Upper lobe of left lung (tissue), 6 donors: ENCODE measurements around the gene ERGIC1. TPM values are rescaled to one million over a fixed set of nuclear protein-coding genes. Genes with fewer than 3 reads are reported as not detected.

ENCODE experiments used
- ATAC-seq, 2 donors: fragments of 200-7000 bp; cut with Tn5 transposase; one replicate each; pipeline ENCODE4 v1.9.1; 2022; ENCODE audit warnings: mild to moderate bottlenecking in 2 of 2, moderate library complexity in 2 of 2; ENCODE audit not compliant: low FRiP score in 2 of 2
- DNase-seq, 2 donors: peaks; one replicate each; pipeline ENCODE4 v3.0.0-alpha.2; 2019 to 2020
- H3K27ac ChIP-seq, 4 donors: fragments of 200-600 bp; sonication (generic); one replicate each; pipeline ENCODE4 v1.5.1; 2016 to 2019
- H3K27me3 ChIP-seq, 4 donors: fragments of 200-600 bp; sonication (generic); one replicate each; pipeline ENCODE4 v1.5.1; 2017 to 2019
- H3K36me3 ChIP-seq, 4 donors: fragments of 200-600 bp; sonication (generic); one replicate each; pipeline ENCODE4 v1.5.1; 2016 to 2019
- H3K4me1 ChIP-seq, 4 donors: fragments of 200-600 bp; sonication (generic); one replicate each; pipeline ENCODE4 v1.5.1; 2018 to 2019
- H3K4me3 ChIP-seq, 4 donors: fragments of 200-600 bp; sonication (generic); one replicate each; pipeline ENCODE4 v1.5.1; 2017 to 2019; ENCODE audit warnings: mild to moderate bottlenecking in 2 of 4, moderate library complexity in 1 of 4
- H3K9me3 ChIP-seq, 4 donors: fragments of 200-600 bp; sonication (generic); one replicate each; pipeline ENCODE4 v1.5.1; 2018 to 2019
- CTCF ChIP-seq, 6 experiments: fragments of 450-650 bp in 4 of 6; fragments of 200-600 bp in 2 of 6; sonication (generic) in 2 of 6; IDR thresholded peaks; one replicate each; pipeline ENCODE4 v1.5.1; 2016 to 2019; ENCODE audit warnings: antibody characterized with exemption in 6 of 6
- EP300 ChIP-seq, 4 donors: sonication (generic); formaldehyde crosslinking; IDR thresholded peaks; one replicate each; pipeline ENCODE4 v1.5.1; 2017; ENCODE audit warnings: antibody characterized with exemption in 4 of 4, control low read depth in 2 of 4
- POLR2A ChIP-seq, 4 donors: fragments of 450-650 bp; IDR thresholded peaks; one replicate each; pipeline ENCODE4 v1.5.1; 2016 to 2017; ENCODE audit warnings: antibody characterized with exemption in 4 of 4, mild to moderate bottlenecking in 2 of 4
- POLR2AphosphoS5 ChIP-seq, 2 donors: sonication (generic); formaldehyde crosslinking; IDR thresholded peaks; one replicate each; pipeline ENCODE4 v1.5.1; 2017; ENCODE audit warnings: antibody characterized with exemption in 2 of 2
- WGBS, 2 donors: methylation state at CpG; one replicate each; pipeline ENCODE4 v1.1.5; 2017 to 2018; 5-methylcytosine and 5-hydroxymethylcytosine counted together
- total RNA-seq, 6 donors: library from RNA; depleted of rRNA in 4 of 6; stranded (reverse); fragments of >200 nt in 4 of 6; gene quantifications; one replicate each; pipeline versions ENCODE4 v1.1.0 to v1.2.1, GENCODE V29; 2016 to 2021
- donor health status: DM: no; HTN: no; CAD: no; lungs with moderate emphysema.
- donor health status: DM: no; HTN: yes; CAD: no; lungs with severe emphysema.

ERGIC1 gene
- total RNA-seq, 6 donors from 2014 or later, result 158 to 225 (median 173) TPM

- ATAC-seq, result peak in 1 of 2 donors; percentile 67
- 73 to 79% methylated on average over 4 of the region's 4 CpGs for WGBS, 2 donors
- Histone ChIP-seq H3K27ac (peak overlapping the region; percentile 82 to 92 (median 90)), H3K36me3 (no peaks in the 10 kb centered on the region), H3K9me3 (no peaks in the 10 kb centered on the region), H3K27me3 (no peaks in the 10 kb centered on the region), H3K4me1 (peaks cover 42 to 55% (median 51%) of the 10 kb centered on the region in 4 donors), H3K4me3 (no peak overlapping the region)
- TF ChIP-seq EP300 (IDR thresholded peaks at IDR 0.05), result no peak
- no peak for TF ChIP-seq POLR2A (IDR thresholded peaks at IDR 0.05)
- TF ChIP-seq POLR2AphosphoS5 (IDR thresholded peaks at IDR 0.05), result peak in 1 of 2 donors; percentile 58
- TF ChIP-seq CTCF (IDR thresholded peaks at IDR 0.05), result no peak
- no peak for DNase-seq
Observed at GRCh38 chr5:172801179-172801671, 32.8 kb upstream of the ERGIC1 start.

- Histone ChIP-seq H3K27me3 (no peaks in the 10 kb centered on the region), H3K4me1 (peaks cover 47 to 58% (median 56%) of the 10 kb centered on the region in 4 donors), H3K4me3 (no peak overlapping the region), H3K27ac (peak overlapping the region in 2 of 4 donors; percentile 82 to 91), H3K9me3 (no peaks in the 10 kb centered on the region), H3K36me3 (no peaks in the 10 kb centered on the region)
- 76 to 84% methylated on average over 2 of the region's 2 CpGs for WGBS, 2 donors
- no peak for TF ChIP-seq CTCF (IDR thresholded peaks at IDR 0.05)
- no peak for TF ChIP-seq EP300 (IDR thresholded peaks at IDR 0.05)
- TF ChIP-seq POLR2AphosphoS5 (IDR thresholded peaks at IDR 0.05), result no peak
- no peak for TF ChIP-seq POLR2A (IDR thresholded peaks at IDR 0.05)
- DNase-seq (no peak), ATAC-seq (no peak)
Observed at GRCh38 chr5:172802112-172802511, 31.9 kb upstream of the ERGIC1 start.

- ATAC-seq (no peak), DNase-seq (no peak)
- Histone ChIP-seq H3K4me3 (no peak overlapping the region), H3K4me1 (peaks cover 49 to 61% (median 53%) of the 10 kb centered on the region in 4 donors), H3K36me3 (no peaks in the 10 kb centered on the region), H3K9me3 (no peaks in the 10 kb centered on the region), H3K27me3 (no peaks in the 10 kb centered on the region), H3K27ac (peak overlapping the region in 1 of 4 donors; percentile 44)
- TF ChIP-seq POLR2A (IDR thresholded peaks at IDR 0.05) (no peak), EP300 (IDR thresholded peaks at IDR 0.05) (no peak), POLR2AphosphoS5 (IDR thresholded peaks at IDR 0.05) (no peak), CTCF (IDR thresholded peaks at IDR 0.05) (no peak)
- WGBS, 2 donors, result 88 to 92% methylated on average over 4 of the region's 4 CpGs
Observed at GRCh38 chr5:172802567-172803176, 31.4 kb upstream of the ERGIC1 start.

- H3K27me3 ChIP-seq, result no peaks in the 10 kb centered on the region
- no peak for ATAC-seq
- H3K4me3 ChIP-seq, result no peak overlapping the region
- no peak for TF ChIP-seq CTCF (IDR thresholded peaks at IDR 0.05)
- TF ChIP-seq EP300 (IDR thresholded peaks at IDR 0.05), result no peak
- TF ChIP-seq POLR2AphosphoS5 (IDR thresholded peaks at IDR 0.05), result no peak
- TF ChIP-seq POLR2A (IDR thresholded peaks at IDR 0.05), result no peak
- peaks cover 27 to 40% (median 31%) of the 10 kb centered on the region in 4 donors for H3K4me1 ChIP-seq
- peaks cover 0 to 4% (median 0%) of the 10 kb centered on the region in 4 donors for H3K9me3 ChIP-seq
- peak overlapping the region in 2 of 4 donors; percentile 91 to 92 for H3K27ac ChIP-seq
- DNase-seq, result no peak
- no peaks in the 10 kb centered on the region for H3K36me3 ChIP-seq
- 70 to 84% methylated on average over 3 of the region's 3 CpGs for WGBS, 2 donors
Observed at GRCh38 chr5:172805018-172805683, 28.9 kb upstream of the ERGIC1 start.
